Endothelial cell of umbilical vein (primary cell): Measurements from ENCODE around the gene AMER3. TPM values are rescaled to one million over a fixed set of nuclear protein-coding genes. Genes with fewer than 3 reads are reported as not detected.

Experiments used
- BruUV-seq: library from RNA; stranded (reverse); fragments of 400-500 nt; replicated peaks from 2 replicates; lab custom pipeline; 2021; lab: Mats Ljungman, UMichigan
- CTCF ChIA-PET: fragments of 300-600, 350-600 bp; sonication (Branson Sonifier 250); formaldehyde crosslinking; loops from one replicate; lab custom pipeline; 2021; ENCODE audit warnings: antibody characterized with exemption, inconsistent platforms; lab: Charles Lee
- POLR2A ChIA-PET: fragments of 300-600, 350-600 bp; sonication (Branson Sonifier 250); formaldehyde crosslinking; loops from one replicate; lab custom pipeline; 2021; ENCODE audit warnings: antibody characterized with exemption, inconsistent platforms; lab: Charles Lee
- DNase-seq: peaks from one replicate; pipeline ENCODE4 v3.0.0-alpha.2; 2011; ENCODE audit warnings: low read depth, low spot score
- FAIRE-seq: peaks from 2 replicates; lab custom pipeline; 2011; peaks lifted over from hg19 to GRCh38; lab: Jason Lieb, UNC
- H2AFZ ChIP-seq: 2 replicates; pipeline ENCODE4 v1.6.0; 2012; ENCODE audit warnings: low read depth, low read length, control low read depth, inconsistent platforms
- H3K27ac ChIP-seq: 2 replicates; pipeline ENCODE4 v1.5.1; 2011; ENCODE audit warnings: low read depth, mild to moderate bottlenecking, control low read depth, low read length, moderate library complexity; ENCODE audit not compliant: insufficient read depth
- H3K27me3 ChIP-seq, 2 experiments: 2 replicates each; pipeline versions ENCODE4 v1.6.0 to v1.6.1; 2011; ENCODE audit warnings: low read length in 2 of 2, mixed read lengths in 1 of 2; ENCODE audit not compliant: control insufficient read depth in 2 of 2, insufficient read depth in 2 of 2
- H3K36me3 ChIP-seq, 2 experiments: 2 replicates in 1 of 2; 3 replicates in 1 of 2; pipeline ENCODE4 v1.5.1; 2011; ENCODE audit warnings: low read length in 2 of 2, mild to moderate bottlenecking in 1 of 2, moderate library complexity in 1 of 2; ENCODE audit not compliant: control insufficient read depth in 2 of 2, insufficient read depth in 2 of 2; ENCODE audit errors: extremely low read depth in 1 of 2
- H3K4me1 ChIP-seq: 3 replicates; pipeline ENCODE4 v1.5.1; 2011; ENCODE audit warnings: mild to moderate bottlenecking, low read length; ENCODE audit not compliant: control insufficient read depth, insufficient read depth; ENCODE audit errors: extremely low read depth
- H3K4me2 ChIP-seq: 2 replicates; pipeline ENCODE4 v1.6.1; 2011; ENCODE audit warnings: low read length, control low read depth, mixed read lengths; ENCODE audit not compliant: insufficient read depth
- H3K4me3 ChIP-seq, 3 experiments: fragments of 200-600 bp in 1 of 3; sonication (generic), shearing (Covaris generic) in 1 of 3; replicated peaks in 1 of 3; 2 replicates each; pipeline ENCODE4 v1.5.1; 2011 to 2016; ENCODE audit warnings: control low read depth in 3 of 3, low read length in 3 of 3, mild to moderate bottlenecking in 2 of 3, inconsistent platforms in 1 of 3, low read depth in 1 of 3, moderate library complexity in 1 of 3; ENCODE audit not compliant: insufficient read depth in 1 of 3
- H3K79me2 ChIP-seq: 2 replicates; pipeline ENCODE4 v1.6.0; 2012; ENCODE audit warnings: low read length, inconsistent platforms; ENCODE audit not compliant: control insufficient read depth, insufficient read depth
- H3K9ac ChIP-seq: replicated peaks from 2 replicates; pipeline ENCODE3; 2011; ENCODE audit warnings: low read length, control low read depth; ENCODE audit not compliant: insufficient read depth; ENCODE audit errors: extremely low read depth
- H3K9me1 ChIP-seq: replicated peaks from 3 replicates; pipeline ENCODE4 v1.6.0; 2011; ENCODE audit warnings: mild to moderate bottlenecking, low read length; ENCODE audit not compliant: control insufficient read depth, insufficient read depth; ENCODE audit errors: extremely low read depth
- H3K9me3 ChIP-seq: replicated peaks from 2 replicates; pipeline ENCODE4 v1.5.1; 2012; ENCODE audit warnings: low read length, inconsistent platforms; ENCODE audit not compliant: control insufficient read depth, insufficient read depth
- H4K20me1 ChIP-seq: replicated peaks from 2 replicates; pipeline ENCODE3; 2011; ENCODE audit warnings: mild to moderate bottlenecking, low read length; ENCODE audit not compliant: control insufficient read depth, insufficient read depth; ENCODE audit errors: extremely low read depth
- CTCF ChIP-seq, 2 donors: IDR thresholded peaks; 1 replicate in 1 of 2; 2 replicates in 1 of 2; pipeline ENCODE4 v1.5.1; 2011; ENCODE audit warnings: low read length in 2 of 2, mild to moderate bottlenecking in 2 of 2, moderate library complexity in 2 of 2, control low read depth in 1 of 2, inconsistent platforms in 1 of 2, low read depth in 1 of 2; ENCODE audit not compliant: insufficient read depth in 1 of 2; ENCODE audit errors: extremely low read depth in 1 of 2
- EZH2 ChIP-seq: IDR thresholded peaks from 2 replicates; pipeline ENCODE4 v1.6.1; 2012; ENCODE audit warnings: borderline replicate concordance, low read depth, mild to moderate bottlenecking, moderate library complexity, low read length, inconsistent platforms; ENCODE audit not compliant: severe bottlenecking
- FOS ChIP-seq: IDR thresholded peaks from 2 replicates; pipeline ENCODE4 v1.6.1; 2011; ENCODE audit warnings: mild to moderate bottlenecking, low read length, moderate library complexity, borderline replicate concordance; ENCODE audit not compliant: insufficient read depth
- GATA2 ChIP-seq: IDR thresholded peaks from 2 replicates; pipeline ENCODE4 v1.7.0; 2011; ENCODE audit warnings: low read depth, mild to moderate bottlenecking, moderate library complexity, mixed read lengths, low read length; ENCODE audit not compliant: insufficient read length, insufficient read depth
- JUN ChIP-seq: IDR thresholded peaks from 2 replicates; pipeline ENCODE4 v1.6.1; 2011; ENCODE audit warnings: borderline replicate concordance, low read depth; ENCODE audit not compliant: insufficient read length, insufficient read depth
- MYC ChIP-seq: IDR thresholded peaks from one replicate; pipeline ENCODE4 v1.6.1; 2011; ENCODE audit warnings: mild to moderate bottlenecking, low read depth, low read length
- POLR2A ChIP-seq: IDR thresholded peaks from 2 replicates; pipeline ENCODE4 v1.6.1; 2012; ENCODE audit warnings: low read depth, mild to moderate bottlenecking, control low read depth, low read length
- POLR2AphosphoS5 ChIP-seq: IDR thresholded peaks from 2 replicates; pipeline ENCODE4 v1.6.1; 2012; ENCODE audit warnings: low read depth, mild to moderate bottlenecking, control low read depth, low read length, moderate library complexity; ENCODE audit not compliant: insufficient read depth
- dilution Hi-C: fragments of 300-500 bp; cut with MboI; formaldehyde crosslinking; loops from one replicate; pipeline ENCODE4 v1.15.0; 2019; ENCODE audit warnings: low sequenced_read_pairs; ENCODE audit not compliant: extremely low pct_ligation_motif_present
- intact Hi-C: fragments of 100-400 bp; cut with micrococcal nuclease; formaldehyde crosslinking; loops from one replicate; pipeline ENCODE4 v1.10.0; 2022
- polyA plus RNA-seq, 4 experiments: library from polyadenylated mRNA; depleted of rRNA in 3 of 4; stranded (reverse) in 3 of 4; unstranded in 1 of 4; fragments of >200 nt; gene quantifications; 2 replicates each; pipeline versions ENCODE4 v1.2.1 to v1.2.3, GENCODE V29; 2011 to 2012; ENCODE audit warnings: missing spikeins in 1 of 4
- total RNA-seq: library from RNA; stranded (reverse); gene quantifications from 2 replicates; pipeline ENCODE4 v1.2.3, GENCODE V29; 2021
- TF ChIP-seq, protein P1 (sequence below): IDR thresholded peaks from 2 replicates; pipeline ENCODE4 v1.6.1; 2011; ENCODE audit not compliant: insufficient read depth, insufficient read length

Gene AMER3
- total and polyA plus RNA-seq, 2 donors (not counting 3 experiments of a cell fraction or from before 2014, with no cell fraction given) = not detected

GRCh38 chr2:130763405-130763804 lies 8.1 kb downstream of the AMER3 start:
- Histone ChIP-seq H3K4me3 (no peak overlapping the region), H4K20me1 (no peaks in the 10 kb centered on the region), H3K4me1 (no peaks in the 10 kb centered on the region), H3K9ac (no peak overlapping the region), H3K9me3 (no peaks in the 10 kb centered on the region), H3K27ac (no peak overlapping the region), H2AFZ (no peak overlapping the region), H3K27me3 (no peaks in the 10 kb centered on the region), H3K36me3 (no peaks in the 10 kb centered on the region), H3K79me2 (no peaks in the 10 kb centered on the region), H3K9me1 (no peaks in the 10 kb centered on the region), H3K4me2 (no peak overlapping the region)
- TF ChIP-seq EZH2 (no peak), POLR2AphosphoS5 (no peak), JUN (no peak), MYC (no peak), CTCF (IDR thresholded peaks at IDR 0.05; ENCODE audit: extremely low read depth in 1 of 2, insufficient read depth in 1 of 2, low read depth in 1 of 2, low read length in 2 of 2) (no peak), GATA2 (no peak), POLR2A (no peak), FOS (no peak)
- TF ChIP-seq, protein P1, sequence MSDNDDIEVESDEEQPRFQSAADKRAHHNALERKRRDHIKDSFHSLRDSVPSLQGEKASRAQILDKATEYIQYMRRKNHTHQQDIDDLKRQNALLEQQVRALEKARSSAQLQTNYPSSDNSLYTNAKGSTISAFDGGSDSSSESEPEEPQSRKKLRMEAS = no peak
- DNase-seq = no peak
- intact Hi-C loops (no loop called here), dilution Hi-C loops (no loop called here)
- FAIRE-seq = no peak
- POLR2A ChIA-PET = no interaction called here
- BruUV-seq = no TSS peak
- CTCF ChIA-PET = no interaction called here
